NCI-H510A treated with DMSO at 0.1 percent for 48 hours (cell line): ENCODE data around the gene SCGB2B2.
A peak's percentile ranks its signal among the peaks of the same experiment; 100 is the strongest.
"Not testable (repeated sequence)": the region's sequence is repeated elsewhere in the genome, so short reads cannot be mapped to it uniquely, and the experiment has no call there.

ENCODE experiments used
- DNase-seq: peaks from one replicate; lab custom pipeline; 2025; lab: John Stamatoyannopoulos, UW

Gene SCGB2B2

DNA sequence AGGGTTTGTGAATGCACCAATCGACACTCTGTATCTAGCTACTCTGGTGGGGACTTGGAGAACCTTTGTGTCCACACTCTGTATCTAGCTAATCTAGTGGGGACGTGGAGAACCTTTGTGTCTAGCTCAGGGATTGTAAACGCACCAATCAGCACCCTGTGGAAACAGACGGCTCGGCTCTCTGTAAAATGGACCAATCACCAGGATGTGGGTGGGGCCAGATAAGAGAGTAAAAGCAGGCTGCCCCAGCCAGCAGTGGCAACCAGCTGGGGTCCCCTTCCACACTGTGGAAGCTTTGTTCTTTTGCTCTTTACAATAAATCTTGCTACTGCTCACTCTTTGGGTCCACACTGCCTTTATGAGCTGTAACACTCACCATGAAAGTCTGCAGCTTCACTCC is 8.3 kb downstream of the SCGB2B2 start:
- not testable (repeated sequence) for DNase-seq

DNA sequence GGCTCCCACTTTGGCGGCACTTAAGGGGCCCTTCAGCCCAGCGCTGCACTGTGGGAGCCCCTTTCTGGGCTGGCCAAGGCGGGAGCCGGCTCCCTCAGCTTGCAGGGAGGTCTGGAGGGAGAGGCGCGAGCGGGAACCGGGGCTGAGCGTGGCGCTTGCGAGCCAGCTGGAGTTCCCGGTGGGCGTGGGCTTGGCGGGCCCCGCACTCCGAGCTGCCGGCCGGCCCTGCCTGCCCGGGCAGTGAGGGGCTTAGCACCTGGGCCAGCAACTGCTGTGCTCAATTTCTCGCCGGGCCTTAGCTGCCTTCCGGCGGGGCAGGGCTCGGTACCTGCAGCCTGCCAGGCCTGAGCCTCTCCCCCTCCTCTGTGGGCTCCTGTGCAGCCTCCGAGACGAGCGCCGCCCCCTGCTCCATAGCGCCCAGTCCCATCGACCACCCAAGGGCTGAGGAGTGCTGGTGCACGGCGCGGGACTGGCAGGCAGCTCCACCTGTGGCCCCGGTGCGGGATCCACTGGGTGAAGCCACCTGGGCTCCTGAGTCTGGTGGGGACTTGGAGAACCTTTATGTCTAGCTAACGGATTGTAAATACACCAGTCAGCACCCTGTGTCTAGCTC is 8.8 kb downstream of the SCGB2B2 start:
- not testable (repeated sequence) for DNase-seq

DNA sequence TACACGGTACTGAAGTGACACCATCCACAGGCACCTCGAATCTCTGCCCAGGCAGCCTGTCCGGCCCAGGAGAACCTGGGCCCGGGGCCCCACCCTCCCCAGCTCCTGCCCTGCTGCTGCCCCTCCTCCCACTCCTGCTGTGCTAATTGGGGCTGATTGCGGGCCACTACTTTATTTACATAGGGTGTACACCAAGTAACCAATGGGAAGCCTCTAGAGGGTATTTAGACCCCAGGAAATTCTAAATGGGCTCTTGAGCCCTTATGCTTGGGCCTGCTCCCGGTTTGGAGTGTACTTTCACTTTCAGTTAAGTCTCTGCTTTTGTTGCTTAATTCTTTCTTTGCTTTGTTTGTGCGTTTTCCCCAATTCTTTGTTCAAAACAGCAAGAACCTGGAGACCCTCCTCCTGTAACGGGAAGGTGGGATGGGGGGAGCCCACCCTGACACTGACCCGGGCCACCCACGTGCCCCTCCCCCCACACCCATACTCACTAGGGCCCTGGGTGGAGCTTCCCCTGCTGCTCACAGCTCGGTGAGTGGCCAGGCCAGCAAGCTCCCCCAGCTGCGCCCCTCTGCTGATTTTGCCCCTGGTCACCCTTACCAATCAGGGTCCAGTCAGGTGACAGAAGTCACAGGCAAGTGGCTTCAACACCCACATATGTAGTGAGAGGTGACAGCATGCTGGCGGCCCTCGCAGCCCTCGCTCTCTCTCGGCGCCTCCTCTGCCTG is 9.4 kb downstream of the SCGB2B2 start:
- DNase-seq, result no peak

DNA sequence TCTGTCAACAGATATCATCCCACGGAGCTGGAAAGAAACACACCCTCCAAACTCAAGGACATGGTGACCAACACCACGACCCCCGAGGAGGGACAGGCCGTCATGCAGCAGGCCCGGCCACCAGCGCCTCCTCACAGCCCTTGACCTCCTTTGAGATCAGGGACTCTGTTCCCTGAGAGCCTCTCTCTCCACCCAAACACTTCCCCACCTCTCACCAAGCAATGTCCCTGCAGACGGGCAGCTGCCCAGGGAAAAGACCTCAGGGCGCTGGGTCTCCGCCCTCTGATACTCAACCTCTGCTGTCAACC is 10.0 kb downstream of the SCGB2B2 start:
- no peak for DNase-seq

DNA sequence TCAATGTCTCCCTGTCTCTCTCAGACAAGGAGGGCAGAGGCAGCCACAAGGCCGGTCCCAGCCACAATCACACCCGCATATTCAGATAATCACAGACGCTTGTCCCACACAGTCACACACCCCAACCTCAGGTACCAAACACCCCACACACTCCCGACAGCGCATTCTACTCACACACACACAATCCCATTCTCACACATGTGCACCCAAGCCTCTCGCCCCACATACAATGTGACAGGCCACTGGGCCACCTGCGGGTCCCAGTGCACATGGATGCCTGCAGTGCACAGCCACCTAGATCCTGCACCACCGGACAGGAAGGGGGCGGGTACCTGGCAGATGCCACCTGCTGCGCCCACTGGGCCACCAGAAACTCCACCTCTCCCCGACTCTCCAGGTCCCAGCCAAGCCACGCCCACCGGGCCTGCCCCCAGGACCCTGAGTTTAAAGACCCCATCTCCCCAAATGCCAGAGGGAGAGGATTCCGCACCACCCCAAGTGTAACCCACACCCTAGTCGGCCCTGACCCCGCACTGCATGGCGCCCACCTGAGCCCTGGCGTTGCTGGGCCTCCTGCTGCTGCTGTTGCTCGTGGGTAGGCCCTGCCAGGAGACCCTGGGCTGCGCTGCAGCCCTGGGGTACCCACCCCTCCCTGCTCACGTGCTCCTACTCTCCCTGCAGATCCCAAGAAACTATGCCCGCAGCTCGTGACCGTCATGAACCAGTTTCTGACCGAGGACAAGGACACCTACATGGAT is 10.6 kb downstream of the SCGB2B2 start:
- no peak for DNase-seq

DNA sequence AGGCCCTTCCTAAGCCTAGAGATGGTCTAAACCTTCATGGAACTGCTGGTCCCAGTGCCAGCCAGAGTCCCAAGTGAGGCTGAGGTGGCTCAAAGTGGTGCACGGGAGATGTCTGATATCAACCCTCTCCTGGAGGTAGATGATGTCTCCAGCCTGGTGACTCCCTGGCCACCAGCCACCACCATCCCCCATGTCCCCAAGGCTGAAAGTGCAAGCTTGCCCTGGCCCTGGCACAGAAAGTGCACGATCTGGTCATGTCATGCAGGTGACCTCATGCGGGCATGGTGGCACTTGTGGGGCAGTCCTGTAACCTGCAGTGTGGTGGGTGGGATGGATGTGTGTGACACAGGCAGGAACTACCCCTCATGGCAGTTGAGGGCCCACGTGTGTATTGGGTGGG is 11.7 kb downstream of the SCGB2B2 start:
- DNase-seq, result not testable (repeated sequence)

DNA sequence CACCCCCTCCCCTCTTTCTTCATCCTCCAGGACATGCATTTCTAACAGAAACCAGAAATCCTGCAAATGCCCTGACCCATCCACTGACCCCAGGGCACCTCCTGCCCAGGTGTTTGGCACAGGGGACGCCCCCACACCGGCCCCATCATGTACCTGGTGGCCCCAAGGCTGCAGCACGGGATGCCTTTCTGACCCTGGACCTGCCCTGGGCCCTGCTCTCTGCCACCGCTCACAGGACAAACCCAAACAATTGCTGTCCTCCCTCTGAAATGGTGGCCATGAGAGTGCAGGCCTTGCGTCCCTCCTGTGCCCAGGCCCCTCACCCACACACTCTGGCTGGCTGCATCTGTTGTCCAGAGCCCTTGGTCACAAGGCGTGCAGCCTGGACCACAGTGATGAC is 12.1 kb downstream of the SCGB2B2 start:
- no peak for DNase-seq

DNA sequence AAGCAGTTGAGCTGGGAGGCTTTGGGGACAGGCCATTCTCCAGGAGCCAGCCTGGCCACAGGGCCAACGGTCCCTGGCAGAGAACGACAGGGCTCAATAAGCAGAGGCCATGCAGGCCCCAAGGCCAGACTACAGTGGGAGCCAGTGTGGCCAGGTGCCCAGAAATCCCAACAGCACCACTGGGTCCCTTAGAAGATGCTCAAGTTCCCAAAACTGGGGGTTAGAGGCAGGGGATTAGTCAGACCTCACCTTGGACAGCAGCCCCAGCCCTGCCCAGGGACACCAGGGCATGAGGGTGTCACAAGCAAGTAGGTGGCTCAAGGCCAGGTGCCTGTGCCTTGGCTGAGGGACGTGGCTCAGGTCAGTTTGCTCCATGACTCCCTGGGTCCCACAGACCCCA is 12.8 kb downstream of the SCGB2B2 start:
- no peak for DNase-seq

DNA sequence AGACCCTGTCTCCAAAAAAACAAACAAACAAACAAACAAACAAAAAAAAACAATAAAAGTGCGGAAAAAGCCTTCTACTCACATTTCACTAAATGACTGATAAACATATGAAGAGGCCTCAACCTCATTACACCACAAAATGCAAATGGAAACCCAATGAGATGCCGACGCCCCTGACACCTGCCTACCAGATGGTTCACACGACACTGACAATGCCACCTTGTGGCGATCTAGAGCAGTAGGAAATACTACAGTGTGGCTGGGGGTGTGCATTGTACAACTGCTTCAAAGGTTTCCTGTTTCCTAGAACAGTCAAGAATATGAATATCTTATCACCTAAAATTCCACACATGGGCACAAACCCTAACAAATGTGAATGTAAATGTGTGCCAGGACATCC is 14.0 kb downstream of the SCGB2B2 start:
- DNase-seq, result peak; percentile 3

DNA sequence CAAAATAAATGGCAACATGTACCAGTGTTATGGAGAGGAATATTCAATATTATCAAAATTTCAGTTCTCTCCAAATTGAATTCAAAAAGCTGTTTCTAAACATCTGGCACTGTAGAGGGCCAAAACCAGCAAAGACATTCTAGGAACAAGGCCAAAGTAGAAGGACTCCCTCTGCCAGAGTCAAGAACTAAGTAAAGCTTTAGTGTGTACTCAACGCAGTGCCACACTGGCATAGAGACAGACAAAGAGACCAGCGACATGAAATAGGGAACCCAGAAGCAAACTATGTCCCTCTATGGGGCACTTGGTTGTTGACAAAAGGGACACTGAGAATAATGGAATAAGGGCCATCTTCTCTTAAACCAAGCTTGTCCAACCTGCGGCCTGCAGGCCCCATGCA is 15.6 kb downstream of the SCGB2B2 start:
- DNase-seq, result no peak

DNA sequence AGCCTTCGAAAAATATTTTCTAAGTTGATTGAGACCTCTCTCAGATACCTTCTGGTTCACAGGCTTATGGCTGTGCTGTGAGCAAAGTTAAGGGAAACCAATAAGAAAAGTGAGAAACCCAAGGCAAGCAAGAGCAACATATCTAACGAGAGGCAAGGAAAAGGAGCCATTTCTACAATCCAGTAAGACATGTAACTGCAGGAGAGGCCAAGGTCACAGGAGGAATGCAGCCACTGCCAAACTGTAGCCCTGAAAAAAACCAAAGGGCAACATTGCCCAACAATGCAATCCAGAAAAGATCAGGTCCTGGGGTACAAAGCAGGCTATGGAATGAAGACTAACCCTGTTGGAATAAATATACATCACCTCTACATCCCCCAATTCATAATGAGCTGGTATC is 21.3 kb downstream of the SCGB2B2 start:
- DNase-seq, result no peak

DNA sequence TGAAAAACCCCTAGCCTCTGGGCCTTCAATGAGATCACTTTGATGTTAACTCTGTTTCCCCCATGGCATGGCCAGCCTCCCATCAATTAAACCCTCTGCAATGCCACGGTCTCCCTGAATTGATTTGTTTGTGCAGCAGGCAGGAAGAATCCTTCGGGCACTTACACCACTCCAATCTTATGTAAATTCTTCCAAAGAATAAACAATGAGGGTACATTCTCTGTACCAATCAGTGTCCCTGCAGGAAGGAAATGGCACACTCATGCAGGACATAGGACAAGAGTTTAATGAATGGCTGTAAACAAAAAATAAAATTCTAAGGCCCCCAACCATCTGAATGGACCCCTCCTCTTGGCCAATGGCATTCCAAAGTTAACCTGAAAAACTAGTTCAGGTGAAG is 22.2 kb downstream of the SCGB2B2 start:
- no peak for DNase-seq

DNA sequence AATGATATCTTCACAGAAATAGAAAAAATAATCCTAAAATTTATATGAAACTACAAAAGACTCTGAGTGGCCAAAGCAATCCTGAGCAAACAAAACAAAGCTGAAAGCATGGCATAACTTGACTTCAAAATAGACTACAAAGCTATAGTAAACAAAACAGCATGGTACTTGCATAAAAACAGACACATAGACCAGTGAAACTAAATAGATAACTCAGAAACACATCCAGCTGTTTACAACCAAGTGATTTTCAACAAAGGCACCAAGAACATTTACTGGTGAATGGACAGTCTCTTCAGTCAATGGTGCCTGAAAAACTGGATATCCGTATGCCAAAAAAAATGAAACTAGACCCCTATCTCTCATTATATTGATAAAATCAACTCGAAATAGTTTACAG is 25.2 kb downstream of the SCGB2B2 start:
- DNase-seq, result no peak

DNA sequence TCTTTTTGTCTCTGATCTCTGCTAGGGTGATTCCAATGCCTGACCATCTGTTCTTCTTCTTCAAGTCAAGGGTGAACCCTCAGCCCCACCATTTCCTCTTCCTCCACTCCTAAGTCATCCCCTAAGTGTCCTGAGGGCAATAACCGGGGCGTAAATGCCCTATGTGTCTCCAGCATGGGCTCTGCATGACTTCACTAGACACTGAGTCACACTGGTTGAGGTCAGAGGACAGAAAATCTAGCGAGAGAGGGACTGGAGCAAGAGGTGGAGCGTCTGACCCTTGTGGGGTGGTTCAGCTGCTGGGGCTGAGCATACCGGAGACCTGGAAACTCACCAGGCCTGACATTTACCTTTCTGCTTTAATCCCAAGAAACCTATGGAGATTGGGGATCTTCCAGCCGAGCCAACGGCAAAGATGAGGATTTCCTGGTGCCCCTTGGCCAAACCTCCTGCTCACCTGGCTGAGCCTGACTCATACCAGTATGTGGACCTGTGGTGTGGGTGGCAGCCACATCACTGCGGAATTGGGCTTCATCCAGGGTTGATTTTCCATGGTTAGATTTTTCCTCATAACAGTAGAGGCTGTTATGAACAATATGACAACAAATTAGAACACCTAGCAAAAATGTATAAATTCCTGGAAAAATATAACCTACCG is 26.9 kb downstream of the SCGB2B2 start:
- DNase-seq, result no peak

DNA sequence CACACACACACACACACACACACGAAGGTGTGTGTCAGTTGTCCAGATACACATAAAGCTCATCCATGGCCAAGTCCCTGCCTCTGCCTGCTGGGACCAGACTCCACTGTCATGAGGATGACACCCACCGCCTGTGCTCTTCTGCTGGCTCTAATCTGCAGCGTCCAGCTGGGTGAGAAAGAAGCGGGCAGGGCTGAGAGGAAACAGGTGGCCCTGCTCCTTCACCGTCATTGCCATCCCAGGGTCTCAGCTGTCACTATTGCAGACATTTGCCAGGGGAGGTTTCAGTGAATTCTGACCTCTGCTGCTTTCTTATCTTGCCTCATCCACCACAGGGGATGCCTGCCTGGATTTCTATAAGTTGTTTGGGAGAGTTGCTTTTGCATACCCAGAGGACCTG is 31.4 kb downstream of the SCGB2B2 start:
- no peak for DNase-seq

DNA sequence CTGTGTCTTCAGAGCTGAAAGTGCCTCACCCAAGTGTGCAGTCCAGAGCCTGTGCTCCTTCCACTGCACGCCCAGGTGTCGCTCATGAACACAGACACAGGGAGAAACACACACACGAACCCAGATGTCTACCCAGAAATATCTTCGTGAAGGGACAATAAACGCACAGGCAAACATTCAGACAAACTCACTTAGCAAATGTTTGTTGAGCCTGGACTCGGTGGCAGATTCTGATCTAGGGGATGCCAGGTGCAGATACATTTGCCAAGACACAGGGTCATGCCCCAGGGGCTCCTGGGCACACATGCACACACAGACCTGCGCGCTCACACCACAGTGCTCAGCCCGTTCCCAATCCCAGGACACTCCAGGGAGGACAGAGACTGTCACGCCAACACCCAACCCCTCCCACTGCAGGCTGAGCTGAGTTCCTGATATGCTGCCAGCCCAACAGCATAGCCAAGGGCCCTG is 31.9 kb downstream of the SCGB2B2 start:
- DNase-seq, result no peak

DNA sequence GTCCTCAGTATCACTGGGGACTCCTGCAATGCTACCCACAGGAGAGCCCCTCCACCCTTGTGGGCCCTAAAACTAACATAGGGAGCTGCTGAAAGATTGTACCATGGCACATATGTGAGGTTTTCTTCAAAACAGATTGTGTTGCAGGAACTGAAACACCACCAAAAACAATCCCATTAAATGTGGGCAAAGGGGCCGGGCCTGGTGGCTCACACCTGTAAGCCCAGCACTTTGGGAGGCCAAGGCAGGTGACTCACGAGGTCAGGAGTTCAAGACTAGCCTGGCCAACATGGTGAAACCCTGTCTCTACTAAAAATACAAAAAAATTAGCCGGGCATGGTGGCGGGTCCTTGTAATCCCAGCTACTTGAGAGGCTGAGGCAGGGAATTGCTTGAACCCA is 34.7 kb downstream of the SCGB2B2 start:
- DNase-seq, result no peak

DNA sequence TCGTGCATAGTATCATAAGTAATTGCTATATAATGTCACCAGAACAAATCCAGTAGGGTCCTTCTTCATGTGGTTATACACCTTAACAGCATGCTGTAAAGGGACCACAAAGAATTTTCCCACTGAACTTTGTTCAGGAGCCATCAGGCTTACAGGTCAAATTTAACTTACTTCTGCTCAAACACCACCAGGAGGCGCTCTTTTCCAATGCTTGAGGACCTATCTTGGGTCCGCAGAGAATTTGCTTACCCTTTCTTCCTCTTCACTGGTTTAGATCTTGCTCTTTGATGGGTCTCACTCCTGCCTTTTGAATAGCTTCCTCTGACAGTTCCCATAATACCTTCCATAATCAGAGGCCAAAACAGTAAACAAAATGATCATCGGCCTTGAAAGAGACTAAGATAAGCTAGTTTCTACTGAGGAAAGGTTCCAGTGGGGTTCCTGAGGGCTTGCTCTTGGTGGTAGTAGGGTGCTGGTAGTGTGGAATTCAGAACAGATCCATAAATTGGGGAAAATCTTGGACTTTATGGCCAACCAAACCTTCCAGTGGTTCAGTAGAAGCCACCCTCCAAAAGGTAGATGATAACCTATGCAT is 37.4 kb downstream of the SCGB2B2 start:
- peak; percentile 10 for DNase-seq

DNA sequence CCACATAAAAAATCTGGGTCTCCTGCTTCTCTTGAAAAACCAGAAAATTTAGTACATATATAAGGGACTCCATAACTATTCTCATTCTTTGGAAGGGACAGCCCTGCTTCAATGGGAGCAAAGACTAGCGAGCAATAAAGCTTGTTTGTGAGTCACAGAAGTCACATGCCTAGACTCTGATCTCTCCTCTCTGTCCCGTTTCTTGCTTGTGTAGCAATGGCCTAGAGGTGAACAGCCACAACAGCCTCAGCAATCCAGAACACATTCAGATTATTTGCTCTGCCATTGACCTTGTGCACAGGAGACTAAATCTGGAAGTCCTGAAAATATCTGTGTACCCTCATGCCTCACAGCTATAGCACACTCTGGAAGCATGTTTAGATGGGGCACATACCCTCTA is 43.2 kb downstream of the SCGB2B2 start:
- no peak for DNase-seq
